Activated gamma-delta T cell treated with anti-CD3 and anti-CD28 coated beads, Interleukin-2, amount 50 U/mL, for 16 hours (primary cell): ENCODE measurements around the gene SND1.

Experiments used
- DNase-seq: peaks from one replicate; pipeline ENCODE4 v3.0.0-alpha.2; 2020; ENCODE audit warnings: low read depth

SND1 gene

DNA sequence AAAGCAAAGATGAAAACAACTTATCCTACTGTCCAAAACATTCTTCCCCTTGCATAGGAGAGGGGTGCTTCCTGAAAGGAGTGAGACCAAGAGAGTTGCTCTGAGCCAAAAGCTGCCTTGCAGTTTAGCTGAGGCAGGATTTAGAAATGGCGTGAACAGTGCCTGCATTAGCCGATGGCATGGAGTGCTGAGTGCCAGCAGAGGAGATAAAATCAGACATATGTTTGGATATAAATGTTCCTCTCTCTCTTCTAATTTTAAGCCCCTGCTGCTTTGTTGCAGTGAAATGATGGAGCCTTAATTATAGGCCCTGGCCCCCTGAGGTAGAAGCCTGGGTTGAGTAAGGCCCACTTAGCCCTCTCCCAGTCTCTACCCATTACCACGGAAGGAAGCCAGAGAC lies 372.2 kb downstream of the SND1 start:
- no peak for DNase-seq

DNA sequence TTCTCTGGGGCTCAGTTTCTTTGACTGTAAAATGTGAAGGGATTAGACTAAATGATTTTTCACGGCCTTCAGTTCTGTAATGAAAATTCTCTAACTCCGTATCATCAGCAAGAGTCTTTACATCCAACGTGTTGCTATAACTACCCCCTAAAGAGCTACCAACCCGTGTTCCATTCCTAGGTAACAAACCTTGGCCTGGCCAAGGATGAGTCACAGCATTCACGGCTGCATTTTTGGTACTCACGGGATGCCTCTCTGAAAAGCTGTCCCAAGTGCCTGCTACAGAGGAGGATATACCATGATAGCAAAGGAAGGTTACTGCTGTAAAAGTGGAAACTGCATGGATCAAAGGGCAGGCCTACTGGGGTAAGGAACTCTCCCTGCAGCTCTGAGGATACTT lies 373.4 kb downstream of the SND1 start:
- DNase-seq: no peak

- no peak for DNase-seq
Measured at GRCh38 chr7:128025819-128026218, 373.8 kb downstream of the SND1 start.

- DNase-seq: no peak
Measured at GRCh38 chr7:128026551-128026950, 374.6 kb downstream of the SND1 start.

GRCh38 chr7:128027485-128027980 lies 375.5 kb downstream of the SND1 start:
- no peak for DNase-seq

- DNase-seq: no peak
Measured at GRCh38 chr7:128029405-128029995, 377.5 kb downstream of the SND1 start.

GRCh38 chr7:128030263-128030653 lies 378.3 kb downstream of the SND1 start:
- DNase-seq: no peak

DNA sequence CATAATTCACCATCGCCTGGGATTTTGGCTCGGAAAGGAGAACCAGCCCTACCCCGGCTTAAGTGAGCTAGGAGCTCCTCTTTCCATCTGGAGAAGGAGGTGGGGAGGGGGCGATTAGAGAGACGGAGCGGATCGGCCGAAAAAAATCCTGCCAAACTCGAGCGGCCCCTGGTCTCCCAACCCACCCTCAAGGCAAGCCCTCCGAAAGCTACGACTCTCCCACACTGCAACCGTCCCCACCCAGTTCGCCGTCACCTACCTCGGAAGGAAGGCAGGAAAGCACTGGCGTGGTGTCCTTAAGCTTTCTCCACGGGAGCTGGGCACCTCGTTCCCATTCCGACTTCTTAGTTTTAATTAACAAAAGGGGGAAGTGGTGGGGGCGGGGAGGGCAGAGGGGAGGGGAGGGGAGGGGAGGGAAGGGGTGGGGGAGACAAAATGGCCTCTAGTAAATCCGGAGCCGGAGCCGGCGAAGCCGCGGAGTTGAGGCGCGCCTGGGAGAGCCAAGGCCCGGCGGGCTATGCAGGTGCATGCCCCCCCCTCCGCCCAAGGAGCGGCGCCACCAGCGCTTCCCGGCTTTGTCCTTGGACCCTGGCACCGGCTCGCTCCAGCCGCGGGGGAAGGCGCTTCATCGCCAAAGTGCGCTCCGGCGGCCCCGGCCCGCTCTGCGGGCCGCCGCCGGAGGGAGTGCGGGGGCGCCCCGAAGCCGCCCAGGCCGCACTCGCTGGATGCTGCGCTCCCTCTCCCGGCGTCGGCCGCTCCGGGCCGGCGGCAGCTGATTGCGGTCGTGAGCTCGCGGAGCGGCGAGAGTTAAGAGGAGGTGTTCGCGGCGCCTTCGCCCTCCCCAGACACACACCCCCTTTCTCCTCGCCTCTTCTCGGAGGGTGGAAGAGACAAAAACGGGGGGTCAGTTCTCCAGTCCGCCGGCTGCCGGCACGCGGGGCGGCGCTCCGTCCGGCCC lies 378.9 kb downstream of the SND1 start, which contains the start of gene LRRC4:
Gene LRRC4 (minus strand): TSS at position 784 of the 958 bp plus-strand sequence. CDS start 797 bp downstream, outside the sequence.
- DNase-seq: no peak

- DNase-seq: peak; percentile 20
Measured at GRCh38 chr7:128031901-128032604, 380.1 kb downstream of the SND1 start.

DNA sequence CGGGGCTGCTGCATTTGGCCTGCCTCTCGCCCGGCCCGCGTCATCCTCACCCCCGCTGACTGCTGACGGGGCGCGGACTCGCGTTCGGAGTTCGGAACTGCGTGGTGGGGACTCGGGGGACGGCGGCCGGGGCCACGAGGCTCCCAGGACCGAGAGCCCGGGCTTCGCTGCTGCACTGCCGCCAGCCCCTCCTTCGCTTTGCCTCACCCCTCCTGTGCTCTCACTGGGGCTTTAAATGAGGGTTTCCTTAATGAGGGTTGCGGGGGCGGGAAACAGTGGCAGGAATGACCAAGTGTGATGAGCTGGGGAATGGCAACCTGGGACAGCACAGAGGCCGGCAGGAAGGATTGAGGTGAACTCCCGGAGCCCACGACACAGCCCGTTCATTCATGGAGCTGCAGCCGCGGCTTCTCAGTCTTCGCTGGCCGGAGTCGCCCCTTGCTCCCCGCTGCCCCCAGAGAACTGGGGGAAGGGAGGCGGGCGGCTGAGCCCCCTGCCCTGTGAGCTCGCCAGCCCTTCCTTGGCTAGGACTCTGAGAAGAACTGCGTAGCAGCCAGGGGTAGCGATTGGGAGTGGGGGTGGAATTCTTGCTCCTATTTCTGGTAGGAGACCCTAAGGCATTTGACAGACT lies 380.7 kb downstream of the SND1 start:
- no peak for DNase-seq

GRCh38 chr7:128033246-128033645 lies 381.3 kb downstream of the SND1 start:
- DNase-seq: no peak

DNA sequence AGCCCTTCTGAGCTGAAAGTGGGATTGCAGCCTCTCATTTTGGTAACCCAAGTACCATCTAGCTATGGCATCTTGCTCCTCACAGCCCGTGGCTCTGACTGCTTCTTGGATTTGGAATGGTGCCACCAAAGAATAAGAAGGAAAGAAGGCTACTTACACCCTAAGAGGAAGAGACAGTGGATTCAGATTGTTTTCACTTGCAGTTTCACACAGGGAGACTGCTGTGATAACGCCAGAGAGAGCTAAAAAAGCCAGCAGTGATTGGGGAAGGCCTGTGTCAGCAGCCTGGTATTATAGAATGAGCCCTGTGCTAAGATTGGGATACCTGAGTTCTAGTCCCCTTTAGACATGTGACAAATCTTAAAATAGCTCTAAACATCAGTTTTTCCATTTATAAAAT lies 382.8 kb downstream of the SND1 start:
- no peak for DNase-seq

GRCh38 chr7:128035712-128036111 lies 383.7 kb downstream of the SND1 start:
- no peak for DNase-seq

- DNase-seq: no peak
Measured at GRCh38 chr7:128036226-128036940, 384.4 kb downstream of the SND1 start.

DNA sequence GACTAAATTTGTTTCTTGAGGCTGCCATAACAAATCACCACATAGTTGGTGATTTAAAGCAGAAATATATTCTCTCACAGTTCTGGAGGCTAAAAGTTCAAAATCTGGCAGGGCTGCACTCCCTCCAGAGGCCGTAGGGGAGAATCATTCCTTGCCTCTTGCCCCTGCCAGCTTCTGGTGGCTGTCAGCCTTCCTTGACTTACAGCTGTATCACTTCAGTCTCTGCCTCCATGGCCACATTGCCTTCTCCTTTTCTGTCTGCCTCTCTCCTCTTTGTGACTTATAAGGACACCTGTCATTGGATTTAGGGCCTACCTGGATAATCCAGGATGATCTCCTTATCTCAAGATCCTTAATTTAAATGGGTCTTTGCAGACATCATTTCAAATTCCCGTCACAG lies 385.1 kb downstream of the SND1 start:
- no peak for DNase-seq

DNA sequence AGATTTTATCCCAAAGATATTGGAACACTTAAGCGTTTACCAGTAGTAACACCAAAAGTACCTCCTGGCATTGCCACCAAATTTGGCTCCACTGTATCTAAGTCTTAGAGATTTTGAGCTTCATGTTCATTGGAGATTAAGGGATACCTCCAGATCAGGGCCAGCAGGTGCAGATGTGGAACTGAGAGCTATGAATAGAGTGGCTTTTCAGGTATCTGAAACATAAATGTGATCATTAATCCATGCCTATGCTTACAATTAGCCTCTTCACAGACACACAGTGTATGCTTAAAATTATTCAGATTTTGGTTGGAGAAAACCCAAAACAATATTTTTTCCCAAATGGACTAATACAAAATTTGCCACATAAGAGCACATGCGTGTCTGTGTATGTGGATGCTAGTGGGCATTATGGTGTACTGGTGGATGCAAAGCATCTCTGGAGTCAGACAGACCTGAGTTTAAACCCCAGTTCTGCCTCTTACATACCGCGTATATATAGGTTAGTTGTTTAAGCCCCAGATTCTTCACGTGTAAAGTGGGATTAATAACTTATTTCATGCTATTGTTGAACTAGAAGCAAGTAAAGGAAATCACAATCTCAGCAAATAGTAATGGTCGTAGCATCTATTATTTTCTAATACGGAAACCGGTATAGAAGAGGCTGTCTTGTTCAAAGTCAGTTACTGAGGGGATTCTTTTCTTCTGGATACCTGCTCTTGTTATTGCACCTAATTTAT lies 386.1 kb downstream of the SND1 start:
- DNase-seq: no peak

DNA sequence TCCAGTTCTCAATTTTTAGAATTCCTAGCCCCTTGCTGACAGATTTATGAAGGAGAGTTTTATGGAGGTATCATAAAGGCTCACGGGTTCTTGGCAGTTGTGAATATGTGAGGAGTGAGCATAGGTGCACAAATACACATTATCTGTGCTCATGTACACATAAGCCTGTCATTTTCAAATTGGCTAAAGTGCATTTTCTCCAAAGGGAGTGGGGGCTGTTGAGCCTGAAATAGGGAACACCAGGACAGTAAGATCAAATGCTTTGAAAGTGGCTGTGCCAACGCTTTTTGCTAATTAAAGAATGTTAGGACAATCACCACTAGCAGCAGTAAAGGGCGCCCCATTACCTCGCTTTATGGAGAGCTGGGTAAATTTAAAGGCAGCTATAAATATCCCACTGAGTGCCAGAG lies 387.6 kb downstream of the SND1 start:
- no peak for DNase-seq

DNA sequence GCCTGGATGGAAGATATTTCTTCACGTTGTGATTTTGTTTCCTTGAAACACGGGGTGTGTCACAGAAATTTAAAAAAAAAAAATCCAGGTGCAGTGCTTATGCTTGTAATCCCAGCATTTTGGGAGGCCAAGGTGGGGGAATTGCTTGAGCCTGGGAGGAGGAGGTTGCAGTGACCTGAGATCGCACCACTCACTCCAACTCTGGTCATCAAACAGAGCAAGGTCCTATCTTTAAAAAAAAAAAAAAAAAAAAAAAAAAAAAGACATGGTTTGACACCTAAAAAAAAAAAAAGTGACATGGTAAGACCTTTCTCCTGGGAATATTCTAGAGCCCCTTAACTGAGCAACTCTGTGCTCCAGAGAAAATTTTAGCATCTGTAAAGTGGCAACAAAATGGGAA lies 388.2 kb downstream of the SND1 start:
- DNase-seq: no peak

DNA sequence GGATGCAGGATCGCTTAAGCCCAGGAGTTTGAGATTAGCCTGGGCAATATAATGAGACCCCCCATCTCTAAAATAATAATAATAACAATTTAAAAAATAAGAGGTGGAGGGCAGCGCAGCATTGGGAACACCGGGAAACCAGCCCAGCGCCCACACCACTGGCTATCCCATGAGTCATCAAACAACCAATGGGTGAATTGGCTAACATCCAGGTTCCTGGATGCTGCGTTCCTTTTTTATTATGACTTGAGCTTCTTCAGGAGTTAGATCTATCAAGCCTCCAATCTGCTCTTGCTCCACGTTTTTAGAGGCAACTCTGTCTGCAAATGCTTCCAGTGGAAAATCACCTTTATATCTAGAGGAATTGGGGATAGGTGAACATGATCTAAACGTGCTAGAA lies 389.2 kb downstream of the SND1 start:
- no peak for DNase-seq

DNA sequence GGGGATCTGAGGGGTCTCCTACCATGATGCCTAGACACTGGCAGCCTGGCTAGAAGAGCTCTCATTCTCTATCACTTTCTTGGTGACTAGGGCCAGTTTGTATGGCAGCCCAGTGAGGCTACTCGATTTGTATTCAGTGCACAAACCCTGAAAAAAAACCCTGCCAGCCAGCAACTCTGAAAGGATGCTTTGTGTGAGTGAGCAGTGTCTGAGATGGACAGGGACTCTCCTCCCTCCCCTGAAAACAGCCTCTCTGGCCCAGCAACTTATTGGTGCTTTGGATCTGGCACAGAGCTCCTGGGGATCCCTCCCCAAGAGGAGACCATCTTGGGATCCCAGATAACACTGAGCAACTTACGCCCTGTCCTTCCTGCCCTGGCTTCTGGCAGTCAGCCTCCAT lies 390.0 kb downstream of the SND1 start:
- DNase-seq: no peak

DNA sequence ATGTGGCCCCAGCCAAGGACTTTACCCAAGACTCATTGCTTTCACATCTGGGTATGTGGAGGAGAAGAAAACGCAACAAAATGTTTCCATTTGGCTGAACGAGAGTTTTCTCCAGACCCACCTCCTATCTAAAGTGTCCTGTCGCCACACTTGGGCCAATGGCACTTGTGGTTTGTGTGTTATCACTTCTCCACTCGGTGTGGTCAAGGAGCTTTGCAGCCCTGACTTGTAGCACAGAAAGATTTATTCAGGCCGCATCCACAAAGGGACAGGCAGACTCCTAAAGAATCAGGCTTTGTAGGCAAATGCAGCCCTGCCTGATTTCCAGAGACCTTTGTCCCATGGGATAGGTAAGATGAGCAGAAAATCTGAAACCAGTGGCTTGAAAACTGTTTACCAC lies 392.1 kb downstream of the SND1 start:
- no peak for DNase-seq
